GM23338 (cell line): ENCODE measurements around the gene TBX19. TPM values are rescaled to one million over a fixed set of nuclear protein-coding genes. Genes with fewer than 3 reads are reported as not detected.

ENCODE experiments used
- ATAC-seq: fragments of 200-7000 bp; cut with Tn5 transposase; 3 replicates; pipeline ENCODE4 v1.9.1; 2020
- DNase-seq: peaks from one replicate; pipeline ENCODE4 v3.0.0-alpha.2; 2015; ENCODE audit warnings: low spot score
- H2AFZ ChIP-seq: fragments of 200-600 bp; sonication (generic); 2 replicates; pipeline ENCODE4 v1.8.0; 2016; ENCODE audit warnings: antibody characterized with exemption, mild to moderate bottlenecking, moderate library complexity
- H3F3A ChIP-seq: fragments of 200-600 bp; sonication (generic); replicated peaks from 2 replicates; pipeline ENCODE4 v1.8.0; 2017; ENCODE audit warnings: antibody characterized with exemption, mixed run types, low read depth
- H3K27ac ChIP-seq: fragments of 200-600 bp; sonication (generic); 2 replicates; pipeline ENCODE4 v1.6.1; 2016; ENCODE audit warnings: low read depth
- H3K27me3 ChIP-seq: fragments of 200-600 bp; sonication (generic); 2 replicates; pipeline ENCODE4 v1.8.0; 2016; ENCODE audit warnings: mild to moderate bottlenecking, mixed run types, moderate library complexity; ENCODE audit not compliant: insufficient read depth
- H3K36me3 ChIP-seq: fragments of 200-600 bp; sonication (generic); 2 replicates; pipeline ENCODE4 v1.8.0; 2016; ENCODE audit warnings: mild to moderate bottlenecking; ENCODE audit not compliant: insufficient read depth
- H3K4me1 ChIP-seq: fragments of 200-600 bp; sonication (generic); 2 replicates; pipeline ENCODE4 v1.8.0; 2016; ENCODE audit warnings: mild to moderate bottlenecking, moderate library complexity; ENCODE audit not compliant: insufficient read depth
- H3K4me2 ChIP-seq: fragments of 200-600 bp; sonication (generic); 2 replicates; pipeline ENCODE4 v1.7.1; 2017; ENCODE audit warnings: mixed run types
- H3K4me3 ChIP-seq: fragments of 200-600 bp; sonication (generic); 2 replicates; pipeline ENCODE4 v1.6.1; 2016; ENCODE audit warnings: mixed run types
- H3K79me2 ChIP-seq: fragments of 200-600 bp; sonication (generic); replicated peaks from 2 replicates; pipeline ENCODE4 v1.8.0; 2017; ENCODE audit warnings: mild to moderate bottlenecking; ENCODE audit not compliant: insufficient read depth
- H3K9me2 ChIP-seq: fragments of 200-600 bp; sonication (generic); 2 replicates; pipeline ENCODE4 v1.8.0; 2017; ENCODE audit not compliant: insufficient read depth
- H4K20me1 ChIP-seq: fragments of 200-600 bp; sonication (generic); replicated peaks from 2 replicates; pipeline ENCODE4 v1.8.0; 2017; ENCODE audit warnings: mild to moderate bottlenecking; ENCODE audit not compliant: insufficient read depth
- H3K27ac Mint-ChIP-seq: 2 replicates; pipeline ENCODE4 v1.8.0; 2020; ENCODE audit warnings: inconsistent platforms, mild to moderate bottlenecking, moderate library complexity, mixed read lengths
- H3K27me3 Mint-ChIP-seq: 3 replicates; pipeline ENCODE4 v1.8.0; 2022; ENCODE audit warnings: low read depth, mild to moderate bottlenecking, moderate library complexity, mixed read lengths, inconsistent platforms; ENCODE audit not compliant: insufficient read depth, poor library complexity
- H3K36me3 Mint-ChIP-seq: 3 replicates; pipeline ENCODE4 v1.8.0; 2021; ENCODE audit warnings: low read depth, mild to moderate bottlenecking, inconsistent platforms, moderate library complexity, mixed read lengths
- H3K4me1 Mint-ChIP-seq: 3 replicates; pipeline ENCODE4 v1.8.0; 2020; ENCODE audit warnings: mild to moderate bottlenecking, inconsistent platforms, mixed read lengths
- H3K4me3 Mint-ChIP-seq: 3 replicates; pipeline ENCODE4 v1.8.0; 2021; ENCODE audit warnings: moderate library complexity, mild to moderate bottlenecking, inconsistent platforms, mixed read lengths
- H3K9me3 Mint-ChIP-seq: 3 replicates; pipeline ENCODE4 v1.8.0; 2020; ENCODE audit warnings: moderate library complexity, mild to moderate bottlenecking, inconsistent platforms, mixed read lengths
- CREB1 ChIP-seq: fragments of 250-450 bp; sonication (Bioruptor Pico); IDR thresholded peaks from 2 replicates; pipeline ENCODE4 v1.5.0; 2020; ENCODE audit warnings: low read depth, mild to moderate bottlenecking, moderate library complexity
- EZH2 ChIP-seq: fragments of 200-600 bp; sonication (generic); IDR thresholded peaks from one replicate; pipeline ENCODE4 v1.8.0; 2017; ENCODE audit warnings: antibody characterized with exemption, mild to moderate bottlenecking, low read depth; ENCODE audit not compliant: unreplicated experiment
- EZH2phosphoT487 ChIP-seq: fragments of 200-600 bp; sonication (generic); IDR thresholded peaks from one replicate; pipeline ENCODE4 v1.8.1; 2018; ENCODE audit warnings: antibody characterized with exemption; ENCODE audit not compliant: unreplicated experiment
- JUNB ChIP-seq: IDR thresholded peaks from one replicate; pipeline ENCODE4 v1.6.1; 2016; ENCODE audit warnings: antibody characterized with exemption; ENCODE audit not compliant: unreplicated experiment
- NANOG ChIP-seq: IDR thresholded peaks from 2 replicates; pipeline ENCODE4 v1.6.1; 2016; ENCODE audit warnings: antibody characterized with exemption, borderline replicate concordance
- POLR2AphosphoS5 ChIP-seq: IDR thresholded peaks from 2 replicates; pipeline ENCODE4 v1.6.1; 2016; ENCODE audit warnings: antibody characterized with exemption, low read depth
- STAT1 ChIP-seq: IDR thresholded peaks from one replicate; pipeline ENCODE4 v1.6.1; 2016; ENCODE audit warnings: antibody characterized with exemption; ENCODE audit not compliant: unreplicated experiment
- ZNF114 ChIP-seq: fragments of 250-450 bp; sonication (Bioruptor Pico); IDR thresholded peaks from 2 replicates; pipeline ENCODE4 v1.5.0; 2020; ENCODE audit warnings: mild to moderate bottlenecking, moderate library complexity
- ZNF331 ChIP-seq: fragments of 250-450 bp; sonication (Bioruptor Pico); IDR thresholded peaks from 2 replicates; pipeline ENCODE4 v1.5.0; 2020; ENCODE audit warnings: low read depth, mild to moderate bottlenecking, moderate library complexity
- polyA plus RNA-seq: library from polyadenylated mRNA; unstranded; fragments of >200 nt; fragmentation: Nextera tagmentation; extraction: Ambion mirVana; gene quantifications from 2 replicates; pipeline ENCODE4 v1.2.1, GENCODE V29; 2016
- total RNA-seq: library from RNA; depleted of rRNA; stranded (reverse); fragments of >200 nt; shearing (Covaris generic); gene quantifications from 2 replicates; pipeline ENCODE4 v1.2.3, GENCODE V29; 2014
- TF ChIP-seq, protein P1 (sequence below), 2 experiments: fragments of 200-600 bp in 1 of 2; sonication (generic) in 1 of 2; conservative IDR thresholded peaks; 2 replicates each; pipeline versions ENCODE4 v1.5.1 to v1.6.1; 2016 to 2017; ENCODE audit warnings: antibody characterized with exemption in 2 of 2, low read depth in 2 of 2, mild to moderate bottlenecking in 2 of 2, moderate library complexity in 1 of 2
- TF ChIP-seq, protein P2 (sequence below): IDR thresholded peaks from one replicate; pipeline ENCODE4 v1.6.1; 2018; ENCODE audit warnings: antibody characterized with exemption; ENCODE audit not compliant: unreplicated experiment
- TF ChIP-seq, protein P3 (sequence below): IDR thresholded peaks from 2 replicates; pipeline ENCODE4 v1.6.1; 2016; ENCODE audit warnings: antibody characterized with exemption
- TF ChIP-seq, protein P4 (sequence below): fragments of 250-450 bp; sonication (Bioruptor Pico); IDR thresholded peaks from 2 replicates; pipeline ENCODE4 v1.5.0; 2020; ENCODE audit warnings: mild to moderate bottlenecking, moderate library complexity

TBX19 gene
- total and polyA plus RNA-seq, 2 experiments from 2014 or later, result 0.76 to 1.1 TPM

DNA sequence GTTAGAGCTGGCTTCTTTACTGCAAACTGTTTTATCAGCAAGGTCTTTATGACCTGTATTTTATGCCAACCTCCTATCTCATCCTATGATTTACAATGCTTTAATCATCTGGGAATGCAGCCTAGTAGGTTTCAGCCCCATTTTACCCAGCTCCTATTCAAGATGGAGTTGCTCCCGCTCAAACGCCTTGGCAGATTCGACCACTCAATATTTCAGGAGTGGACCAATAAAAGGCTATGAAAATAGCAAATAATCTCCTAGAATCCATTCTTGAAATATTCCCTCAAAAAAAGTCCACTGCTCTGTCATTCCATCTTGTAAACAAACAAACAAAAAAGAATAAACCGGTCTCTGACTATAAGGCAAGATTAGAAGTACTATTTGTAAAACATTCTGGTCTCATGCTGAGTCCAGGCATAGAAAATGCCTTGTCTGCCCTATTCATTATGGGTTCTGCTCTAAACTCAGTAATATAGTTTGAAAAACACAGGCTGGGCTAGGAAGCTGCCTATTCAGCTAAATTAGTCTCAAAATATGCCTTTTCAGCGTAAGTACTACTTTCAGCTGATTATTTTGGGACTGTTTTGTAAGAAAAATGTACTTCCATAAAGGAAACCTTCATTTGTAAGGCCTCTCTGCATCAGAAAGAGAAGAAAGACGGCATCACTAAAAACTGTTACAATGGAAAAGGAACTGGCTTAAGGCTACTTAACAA lies 53.0 kb downstream of the TBX19 start:
- Histone ChIP-seq H3K36me3 (no peaks in the 10 kb centered on the region; the same call in 1 of the 2 replicates), H4K20me1 (no peaks in the 10 kb centered on the region), H3K9me2 (peaks cover 6% of the 10 kb centered on the region; the same call in 1 of the 2 replicates), H3K79me2 (no peaks in the 10 kb centered on the region), H3K27me3 (no peaks in the 10 kb centered on the region), H3F3A (no peaks in the 10 kb centered on the region), H3K4me1 (peaks cover 18% of the 10 kb centered on the region), H3K4me3 (0 out of 2 replicates have a peak overlapping the region, but pooled peaks have one; percentile 4), H3K4me2 (peak overlapping the region; percentile 24; the same call in 1 of the 2 replicates), H3K27ac (0 out of 2 replicates have a peak overlapping the region, but pooled peaks have one; percentile 42), H2AFZ (no peak overlapping the region)
- Mint-ChIP-seq H3K4me1 (peaks cover 20% of the 10 kb centered on the region), H3K27ac (0 out of 2 replicates have a peak overlapping the region, but pooled peaks have one; percentile 46), H3K9me3 (no peaks in the 10 kb centered on the region), H3K27me3 (peaks cover 4% of the 10 kb centered on the region), H3K4me3 (peak overlapping the region; percentile 5; the same call in 1 of the 3 replicates), H3K36me3 (0 out of 3 replicates have a peak, but pooled peaks cover 3% of the 10 kb centered on the region)
- TF ChIP-seq ZNF331 (CRISPR knock-in tag), result no peak
- no peak for TF ChIP-seq EZH2
- TF ChIP-seq, protein P1, sequence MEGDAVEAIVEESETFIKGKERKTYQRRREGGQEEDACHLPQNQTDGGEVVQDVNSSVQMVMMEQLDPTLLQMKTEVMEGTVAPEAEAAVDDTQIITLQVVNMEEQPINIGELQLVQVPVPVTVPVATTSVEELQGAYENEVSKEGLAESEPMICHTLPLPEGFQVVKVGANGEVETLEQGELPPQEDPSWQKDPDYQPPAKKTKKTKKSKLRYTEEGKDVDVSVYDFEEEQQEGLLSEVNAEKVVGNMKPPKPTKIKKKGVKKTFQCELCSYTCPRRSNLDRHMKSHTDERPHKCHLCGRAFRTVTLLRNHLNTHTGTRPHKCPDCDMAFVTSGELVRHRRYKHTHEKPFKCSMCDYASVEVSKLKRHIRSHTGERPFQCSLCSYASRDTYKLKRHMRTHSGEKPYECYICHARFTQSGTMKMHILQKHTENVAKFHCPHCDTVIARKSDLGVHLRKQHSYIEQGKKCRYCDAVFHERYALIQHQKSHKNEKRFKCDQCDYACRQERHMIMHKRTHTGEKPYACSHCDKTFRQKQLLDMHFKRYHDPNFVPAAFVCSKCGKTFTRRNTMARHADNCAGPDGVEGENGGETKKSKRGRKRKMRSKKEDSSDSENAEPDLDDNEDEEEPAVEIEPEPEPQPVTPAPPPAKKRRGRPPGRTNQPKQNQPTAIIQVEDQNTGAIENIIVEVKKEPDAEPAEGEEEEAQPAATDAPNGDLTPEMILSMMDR (conservative IDR thresholded peaks at IDR 0.05; ENCODE audit: low read depth in 2 of 2), result no peak
- TF ChIP-seq CREB1 (CRISPR knock-in tag), result no peak
- TF ChIP-seq ZNF114 (CRISPR knock-in tag), result no peak
- TF ChIP-seq, protein P2, sequence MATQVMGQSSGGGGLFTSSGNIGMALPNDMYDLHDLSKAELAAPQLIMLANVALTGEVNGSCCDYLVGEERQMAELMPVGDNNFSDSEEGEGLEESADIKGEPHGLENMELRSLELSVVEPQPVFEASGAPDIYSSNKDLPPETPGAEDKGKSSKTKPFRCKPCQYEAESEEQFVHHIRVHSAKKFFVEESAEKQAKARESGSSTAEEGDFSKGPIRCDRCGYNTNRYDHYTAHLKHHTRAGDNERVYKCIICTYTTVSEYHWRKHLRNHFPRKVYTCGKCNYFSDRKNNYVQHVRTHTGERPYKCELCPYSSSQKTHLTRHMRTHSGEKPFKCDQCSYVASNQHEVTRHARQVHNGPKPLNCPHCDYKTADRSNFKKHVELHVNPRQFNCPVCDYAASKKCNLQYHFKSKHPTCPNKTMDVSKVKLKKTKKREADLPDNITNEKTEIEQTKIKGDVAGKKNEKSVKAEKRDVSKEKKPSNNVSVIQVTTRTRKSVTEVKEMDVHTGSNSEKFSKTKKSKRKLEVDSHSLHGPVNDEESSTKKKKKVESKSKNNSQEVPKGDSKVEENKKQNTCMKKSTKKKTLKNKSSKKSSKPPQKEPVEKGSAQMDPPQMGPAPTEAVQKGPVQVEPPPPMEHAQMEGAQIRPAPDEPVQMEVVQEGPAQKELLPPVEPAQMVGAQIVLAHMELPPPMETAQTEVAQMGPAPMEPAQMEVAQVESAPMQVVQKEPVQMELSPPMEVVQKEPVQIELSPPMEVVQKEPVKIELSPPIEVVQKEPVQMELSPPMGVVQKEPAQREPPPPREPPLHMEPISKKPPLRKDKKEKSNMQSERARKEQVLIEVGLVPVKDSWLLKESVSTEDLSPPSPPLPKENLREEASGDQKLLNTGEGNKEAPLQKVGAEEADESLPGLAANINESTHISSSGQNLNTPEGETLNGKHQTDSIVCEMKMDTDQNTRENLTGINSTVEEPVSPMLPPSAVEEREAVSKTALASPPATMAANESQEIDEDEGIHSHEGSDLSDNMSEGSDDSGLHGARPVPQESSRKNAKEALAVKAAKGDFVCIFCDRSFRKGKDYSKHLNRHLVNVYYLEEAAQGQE, result no peak
- no peak for TF ChIP-seq STAT1
- TF ChIP-seq, protein P3, sequence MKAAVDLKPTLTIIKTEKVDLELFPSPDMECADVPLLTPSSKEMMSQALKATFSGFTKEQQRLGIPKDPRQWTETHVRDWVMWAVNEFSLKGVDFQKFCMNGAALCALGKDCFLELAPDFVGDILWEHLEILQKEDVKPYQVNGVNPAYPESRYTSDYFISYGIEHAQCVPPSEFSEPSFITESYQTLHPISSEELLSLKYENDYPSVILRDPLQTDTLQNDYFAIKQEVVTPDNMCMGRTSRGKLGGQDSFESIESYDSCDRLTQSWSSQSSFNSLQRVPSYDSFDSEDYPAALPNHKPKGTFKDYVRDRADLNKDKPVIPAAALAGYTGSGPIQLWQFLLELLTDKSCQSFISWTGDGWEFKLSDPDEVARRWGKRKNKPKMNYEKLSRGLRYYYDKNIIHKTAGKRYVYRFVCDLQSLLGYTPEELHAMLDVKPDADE, result no peak
- TF ChIP-seq, protein P4, sequence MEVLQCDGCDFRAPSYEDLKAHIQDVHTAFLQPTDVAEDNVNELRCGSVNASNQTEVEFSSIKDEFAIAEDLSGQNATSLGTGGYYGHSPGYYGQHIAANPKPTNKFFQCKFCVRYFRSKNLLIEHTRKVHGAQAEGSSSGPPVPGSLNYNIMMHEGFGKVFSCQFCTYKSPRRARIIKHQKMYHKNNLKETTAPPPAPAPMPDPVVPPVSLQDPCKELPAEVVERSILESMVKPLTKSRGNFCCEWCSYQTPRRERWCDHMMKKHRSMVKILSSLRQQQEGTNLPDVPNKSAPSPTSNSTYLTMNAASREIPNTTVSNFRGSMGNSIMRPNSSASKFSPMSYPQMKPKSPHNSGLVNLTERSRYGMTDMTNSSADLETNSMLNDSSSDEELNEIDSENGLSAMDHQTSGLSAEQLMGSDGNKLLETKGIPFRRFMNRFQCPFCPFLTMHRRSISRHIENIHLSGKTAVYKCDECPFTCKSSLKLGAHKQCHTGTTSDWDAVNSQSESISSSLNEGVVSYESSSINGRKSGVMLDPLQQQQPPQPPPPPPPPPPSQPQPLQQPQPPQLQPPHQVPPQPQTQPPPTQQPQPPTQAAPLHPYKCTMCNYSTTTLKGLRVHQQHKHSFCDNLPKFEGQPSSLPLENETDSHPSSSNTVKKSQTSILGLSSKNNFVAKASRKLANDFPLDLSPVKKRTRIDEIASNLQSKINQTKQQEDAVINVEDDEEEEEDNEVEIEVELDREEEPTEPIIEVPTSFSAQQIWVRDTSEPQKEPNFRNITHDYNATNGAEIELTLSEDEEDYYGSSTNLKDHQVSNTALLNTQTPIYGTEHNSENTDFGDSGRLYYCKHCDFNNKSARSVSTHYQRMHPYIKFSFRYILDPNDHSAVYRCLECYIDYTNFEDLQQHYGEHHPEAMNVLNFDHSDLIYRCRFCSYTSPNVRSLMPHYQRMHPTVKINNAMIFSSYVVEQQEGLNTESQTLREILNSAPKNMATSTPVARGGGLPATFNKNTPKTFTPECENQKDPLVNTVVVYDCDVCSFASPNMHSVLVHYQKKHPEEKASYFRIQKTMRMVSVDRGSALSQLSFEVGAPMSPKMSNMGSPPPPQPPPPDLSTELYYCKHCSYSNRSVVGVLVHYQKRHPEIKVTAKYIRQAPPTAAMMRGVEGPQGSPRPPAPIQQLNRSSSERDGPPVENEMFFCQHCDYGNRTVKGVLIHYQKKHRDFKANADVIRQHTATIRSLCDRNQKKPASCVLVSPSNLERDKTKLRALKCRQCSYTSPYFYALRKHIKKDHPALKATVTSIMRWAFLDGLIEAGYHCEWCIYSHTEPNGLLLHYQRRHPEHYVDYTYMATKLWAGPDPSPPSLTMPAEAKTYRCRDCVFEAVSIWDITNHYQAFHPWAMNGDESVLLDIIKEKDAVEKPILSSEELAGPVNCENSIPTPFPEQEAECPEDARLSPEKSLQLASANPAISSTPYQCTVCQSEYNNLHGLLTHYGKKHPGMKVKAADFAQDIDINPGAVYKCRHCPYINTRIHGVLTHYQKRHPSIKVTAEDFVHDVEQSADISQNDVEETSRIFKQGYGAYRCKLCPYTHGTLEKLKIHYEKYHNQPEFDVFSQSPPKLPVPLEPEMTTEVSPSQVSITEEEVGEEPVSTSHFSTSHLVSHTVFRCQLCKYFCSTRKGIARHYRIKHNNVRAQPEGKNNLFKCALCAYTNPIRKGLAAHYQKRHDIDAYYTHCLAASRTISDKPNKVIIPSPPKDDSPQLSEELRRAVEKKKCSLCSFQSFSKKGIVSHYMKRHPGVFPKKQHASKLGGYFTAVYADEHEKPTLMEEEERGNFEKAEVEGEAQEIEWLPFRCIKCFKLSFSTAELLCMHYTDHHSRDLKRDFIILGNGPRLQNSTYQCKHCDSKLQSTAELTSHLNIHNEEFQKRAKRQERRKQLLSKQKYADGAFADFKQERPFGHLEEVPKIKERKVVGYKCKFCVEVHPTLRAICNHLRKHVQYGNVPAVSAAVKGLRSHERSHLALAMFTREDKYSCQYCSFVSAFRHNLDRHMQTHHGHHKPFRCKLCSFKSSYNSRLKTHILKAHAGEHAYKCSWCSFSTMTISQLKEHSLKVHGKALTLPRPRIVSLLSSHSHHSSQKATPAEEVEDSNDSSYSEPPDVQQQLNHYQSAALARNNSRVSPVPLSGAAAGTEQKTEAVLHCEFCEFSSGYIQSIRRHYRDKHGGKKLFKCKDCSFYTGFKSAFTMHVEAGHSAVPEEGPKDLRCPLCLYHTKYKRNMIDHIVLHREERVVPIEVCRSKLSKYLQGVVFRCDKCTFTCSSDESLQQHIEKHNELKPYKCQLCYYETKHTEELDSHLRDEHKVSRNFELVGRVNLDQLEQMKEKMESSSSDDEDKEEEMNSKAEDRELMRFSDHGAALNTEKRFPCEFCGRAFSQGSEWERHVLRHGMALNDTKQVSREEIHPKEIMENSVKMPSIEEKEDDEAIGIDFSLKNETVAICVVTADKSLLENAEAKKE (CRISPR knock-in tag), result no peak
- no peak for TF ChIP-seq JUNB
- TF ChIP-seq POLR2AphosphoS5, result no peak
- no peak for TF ChIP-seq NANOG
- no peak for TF ChIP-seq EZH2phosphoT487
- ATAC-seq (no peak), DNase-seq (no peak)
